A549 (cell line): ENCODE data around the gene BCCIP.

ENCODE experiments used
- BHLHE40 ChIP-seq: IDR thresholded peaks from 2 replicates; pipeline ENCODE4 v1.6.1; 2012; ENCODE audit warnings: low read depth, low read length, inconsistent platforms
- CHD4 ChIP-seq: fragments of 200-600 bp; sonication (generic); IDR thresholded peaks from 2 replicates; pipeline ENCODE4 v1.6.1; 2016; ENCODE audit warnings: antibody characterized with exemption, mild to moderate bottlenecking, borderline replicate concordance
- HDAC2 ChIP-seq: fragments of 200-600 bp; sonication (generic); IDR thresholded peaks from 2 replicates; pipeline ENCODE4 v1.6.1; 2016
- JUN ChIP-seq, 2 experiments: fragments of >200 bp; sonication (Bioruptor Twin); formaldehyde crosslinking; IDR thresholded peaks; 2 replicates in 1 of 2; 3 replicates in 1 of 2; pipeline ENCODE4 v1.6.1; 2016 to 2017
- MAFK ChIP-seq: fragments of 450-650 bp; IDR thresholded peaks from 2 replicates; pipeline ENCODE4 v1.6.1; 2014; ENCODE audit not compliant: partially characterized antibody
- RAD21 ChIP-seq, 2 experiments: fragments of >200 bp in 1 of 2; sonication (Bioruptor Twin) in 1 of 2; formaldehyde crosslinking in 1 of 2; IDR thresholded peaks in 1 of 2; conservative IDR thresholded peaks in 1 of 2; 2 replicates in 1 of 2; 3 replicates in 1 of 2; pipeline ENCODE4 v1.6.1; 2012 to 2018; ENCODE audit warnings: inconsistent platforms in 1 of 2
- TF ChIP-seq, protein P1 (sequence below): fragments of >200 bp; sonication (Bioruptor Twin); formaldehyde crosslinking; IDR thresholded peaks from 3 replicates; pipeline ENCODE4 v1.5.1; 2016

DNA sequence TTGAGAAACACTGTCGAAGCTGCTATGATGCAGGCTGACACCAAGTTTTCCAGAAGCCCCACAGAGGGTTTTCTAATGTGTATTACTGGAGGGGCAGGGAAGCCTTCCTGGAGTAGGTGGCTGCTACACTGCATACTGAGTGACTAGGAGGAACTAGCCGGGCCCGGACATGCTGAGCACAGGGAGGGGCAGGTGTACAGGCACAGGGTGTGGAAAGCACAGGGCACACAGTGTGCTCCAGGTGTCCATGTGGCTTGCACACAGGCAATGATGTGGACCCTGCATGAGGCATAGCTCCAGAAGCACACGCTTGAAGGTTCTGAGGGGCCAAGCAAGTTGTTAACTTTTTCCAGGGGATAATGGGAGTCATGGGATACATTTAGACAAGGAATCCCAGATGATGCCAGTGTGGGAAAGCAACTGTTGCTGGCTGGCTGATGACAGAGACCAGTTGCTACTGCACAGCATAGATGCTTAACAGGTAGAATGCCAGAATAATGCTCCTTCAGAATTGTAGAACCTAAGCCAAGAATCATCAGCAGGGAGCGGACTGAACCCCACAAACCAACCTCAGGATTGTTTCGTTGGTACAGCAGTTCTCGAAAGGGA lies 43.2 kb downstream of the BCCIP start:
- TF ChIP-seq JUN (IDR thresholded peaks at IDR 0.05) (no peak), BHLHE40 (no peak), MAFK (no peak), CHD4 (no peak), RAD21 (conservative IDR thresholded peaks at IDR 0.05 in 1 of 2, IDR thresholded peaks at IDR 0.05 in 1 of 2) (no peak), HDAC2 (no peak)
- TF ChIP-seq, protein P1, sequence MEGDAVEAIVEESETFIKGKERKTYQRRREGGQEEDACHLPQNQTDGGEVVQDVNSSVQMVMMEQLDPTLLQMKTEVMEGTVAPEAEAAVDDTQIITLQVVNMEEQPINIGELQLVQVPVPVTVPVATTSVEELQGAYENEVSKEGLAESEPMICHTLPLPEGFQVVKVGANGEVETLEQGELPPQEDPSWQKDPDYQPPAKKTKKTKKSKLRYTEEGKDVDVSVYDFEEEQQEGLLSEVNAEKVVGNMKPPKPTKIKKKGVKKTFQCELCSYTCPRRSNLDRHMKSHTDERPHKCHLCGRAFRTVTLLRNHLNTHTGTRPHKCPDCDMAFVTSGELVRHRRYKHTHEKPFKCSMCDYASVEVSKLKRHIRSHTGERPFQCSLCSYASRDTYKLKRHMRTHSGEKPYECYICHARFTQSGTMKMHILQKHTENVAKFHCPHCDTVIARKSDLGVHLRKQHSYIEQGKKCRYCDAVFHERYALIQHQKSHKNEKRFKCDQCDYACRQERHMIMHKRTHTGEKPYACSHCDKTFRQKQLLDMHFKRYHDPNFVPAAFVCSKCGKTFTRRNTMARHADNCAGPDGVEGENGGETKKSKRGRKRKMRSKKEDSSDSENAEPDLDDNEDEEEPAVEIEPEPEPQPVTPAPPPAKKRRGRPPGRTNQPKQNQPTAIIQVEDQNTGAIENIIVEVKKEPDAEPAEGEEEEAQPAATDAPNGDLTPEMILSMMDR = no peak
